KG1 (cell line): ENCODE data around the gene AACS.
"Not testable (repeated sequence)": the region's sequence is repeated elsewhere in the genome, so short reads cannot be mapped to it uniquely, and the experiment has no call there.

ENCODE experiments used
- DNase-seq: peaks from one replicate; lab custom pipeline; 2025; lab: John Stamatoyannopoulos, UW

AACS gene

DNA sequence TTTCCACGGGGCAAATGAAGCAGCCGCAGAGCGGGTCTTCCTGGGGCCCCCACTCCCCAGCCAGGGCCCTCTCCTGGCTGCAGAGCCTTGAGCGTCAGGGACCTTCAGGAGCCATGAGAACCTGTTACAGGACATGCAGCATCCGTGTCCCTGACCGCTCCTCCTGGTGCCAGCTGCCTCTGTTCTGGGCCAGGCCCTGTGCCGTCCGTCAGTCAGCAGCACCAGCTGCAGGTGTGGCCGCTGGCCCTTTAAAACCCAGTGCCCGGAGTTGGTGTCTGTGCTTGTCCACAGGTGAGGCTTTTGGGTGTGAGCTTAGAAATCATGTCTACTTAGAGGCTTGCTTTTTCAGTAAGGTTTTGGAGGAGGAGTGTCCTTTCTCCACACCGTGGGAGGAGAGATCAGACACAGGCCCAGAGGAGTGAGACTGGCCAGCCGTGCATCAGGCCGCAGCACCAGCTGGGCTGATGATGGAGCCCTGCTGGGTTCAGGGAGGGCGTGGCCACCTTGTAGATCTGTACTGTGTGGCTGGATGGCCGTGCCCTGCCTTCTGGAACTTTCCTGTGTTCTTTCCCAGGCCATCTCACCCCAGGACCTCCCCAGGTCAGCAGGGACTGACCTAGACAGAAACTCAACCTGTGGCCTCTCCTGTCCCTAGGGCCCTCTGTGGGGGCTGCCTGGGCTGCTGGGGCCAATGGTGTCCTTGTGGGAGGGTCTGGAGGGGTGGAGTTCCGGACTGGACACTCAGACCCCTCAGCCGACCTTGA lies 27.1 kb downstream of the AACS start:
- no peak for DNase-seq

GRCh38 chr12:125092872-125093680 lies 27.8 kb downstream of the AACS start:
- no peak for DNase-seq

DNA sequence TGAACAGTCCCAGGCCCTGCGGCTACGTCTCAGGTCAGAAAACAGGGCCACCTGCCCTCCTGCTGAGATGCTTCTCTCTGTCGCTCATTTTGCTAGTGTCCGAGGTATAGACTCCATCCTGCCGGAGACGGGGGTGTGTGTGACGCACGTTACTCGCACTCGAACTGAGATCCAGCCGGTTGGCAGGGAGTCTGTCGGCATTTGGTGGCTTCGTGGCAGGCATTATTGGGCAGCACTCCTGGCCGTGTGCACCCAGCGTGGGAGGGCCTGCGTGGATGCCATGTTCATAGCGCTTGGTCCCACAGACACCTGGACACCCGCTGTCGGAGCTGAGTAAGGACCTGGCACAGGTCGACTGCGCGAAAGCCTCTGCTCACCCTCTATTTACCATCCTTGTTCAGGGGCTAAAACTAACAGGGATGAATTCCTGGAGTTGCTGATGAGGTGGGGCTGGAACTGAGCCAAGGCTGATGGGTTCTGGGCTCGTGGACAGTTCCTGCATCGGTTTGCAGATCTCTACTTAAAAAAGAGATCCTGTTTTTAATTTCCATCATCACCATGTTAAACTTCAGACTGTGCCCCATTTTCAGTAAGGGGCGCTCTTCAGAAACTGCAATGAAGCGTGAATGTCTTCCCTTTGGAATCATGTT lies 28.6 kb downstream of the AACS start:
- DNase-seq, result no peak

- DNase-seq, result no peak
Measured at GRCh38 chr12:125096894-125097293, 31.7 kb downstream of the AACS start.

DNA sequence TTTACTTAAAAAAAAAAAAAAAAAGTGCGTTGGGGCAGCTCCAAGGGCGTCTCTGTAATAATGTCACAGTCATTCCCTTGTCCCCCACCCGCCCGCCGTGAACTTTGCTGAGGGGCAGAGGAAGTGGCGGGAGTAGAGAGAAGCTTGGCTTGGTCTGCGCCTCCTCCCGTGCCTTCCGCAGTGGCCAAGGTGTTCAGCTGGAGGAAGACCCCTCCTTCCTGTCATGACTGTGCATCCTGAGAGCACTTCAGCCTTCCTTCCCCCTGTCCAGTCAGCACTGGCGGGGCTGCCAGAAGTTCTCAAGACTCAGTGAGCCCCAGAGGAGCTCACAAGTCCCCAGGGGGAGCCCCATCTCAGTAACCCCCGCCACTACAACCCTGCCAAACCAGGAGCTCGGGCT lies 32.2 kb downstream of the AACS start:
- DNase-seq, result peak; percentile 10

DNA sequence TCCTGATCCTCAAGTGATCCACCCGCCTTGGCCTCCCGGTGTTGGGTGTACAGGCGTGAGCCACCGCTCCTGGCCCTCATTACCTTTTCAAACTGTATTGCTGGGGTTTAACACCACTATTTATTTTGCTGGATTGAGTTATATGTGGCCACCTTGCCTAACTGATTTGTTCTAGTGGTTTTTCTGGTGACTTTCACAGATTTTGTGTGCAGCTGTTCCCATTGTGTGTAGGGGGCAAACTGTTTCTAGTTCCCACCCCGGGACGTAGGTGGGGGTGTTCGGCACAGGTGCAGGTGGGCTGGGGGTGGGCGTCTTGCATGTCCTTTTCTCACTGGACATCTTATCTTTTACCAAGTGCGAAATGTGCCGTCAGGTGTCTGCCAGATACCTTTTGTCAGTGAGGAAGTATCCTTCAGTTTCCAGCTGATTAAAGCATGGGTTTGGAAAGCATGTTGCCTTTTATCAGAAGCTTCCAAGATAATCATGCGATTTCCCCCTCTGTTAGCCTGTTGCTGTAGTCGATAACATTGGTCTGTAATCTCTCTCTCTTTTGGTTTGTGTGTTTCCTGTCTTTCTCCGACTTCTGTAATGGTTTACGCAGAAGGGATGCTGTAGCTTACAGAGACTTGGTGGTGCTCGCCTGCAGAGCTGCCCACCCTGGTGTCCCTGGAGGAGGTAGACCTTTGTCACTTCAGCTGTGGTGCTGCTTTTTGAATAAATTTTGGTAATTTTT lies 33.6 kb downstream of the AACS start:
- DNase-seq, result no peak

DNA sequence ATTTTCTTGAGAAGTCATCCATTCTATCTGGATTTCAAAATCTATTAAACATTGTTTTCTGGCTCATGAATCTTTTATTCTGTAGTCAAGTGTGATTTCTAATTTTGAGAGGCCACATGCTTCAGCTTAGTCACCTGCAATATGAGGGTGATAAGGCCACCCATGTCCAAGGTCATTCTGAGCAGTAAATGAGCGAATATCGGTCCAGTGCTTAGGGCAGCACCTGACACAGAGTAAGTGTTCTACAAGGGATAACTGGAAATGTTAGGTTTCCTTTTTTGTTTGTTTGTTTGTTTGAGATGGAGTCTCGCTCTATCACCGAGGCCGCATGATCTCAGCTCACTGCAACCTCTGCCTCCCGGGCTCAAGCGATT lies 34.2 kb downstream of the AACS start:
- DNase-seq, result no peak

GRCh38 chr12:125100551-125101434 lies 35.6 kb downstream of the AACS start:
- no peak for DNase-seq

- DNase-seq, result no peak
Measured at GRCh38 chr12:125104982-125105381, 39.7 kb downstream of the AACS start.

DNA sequence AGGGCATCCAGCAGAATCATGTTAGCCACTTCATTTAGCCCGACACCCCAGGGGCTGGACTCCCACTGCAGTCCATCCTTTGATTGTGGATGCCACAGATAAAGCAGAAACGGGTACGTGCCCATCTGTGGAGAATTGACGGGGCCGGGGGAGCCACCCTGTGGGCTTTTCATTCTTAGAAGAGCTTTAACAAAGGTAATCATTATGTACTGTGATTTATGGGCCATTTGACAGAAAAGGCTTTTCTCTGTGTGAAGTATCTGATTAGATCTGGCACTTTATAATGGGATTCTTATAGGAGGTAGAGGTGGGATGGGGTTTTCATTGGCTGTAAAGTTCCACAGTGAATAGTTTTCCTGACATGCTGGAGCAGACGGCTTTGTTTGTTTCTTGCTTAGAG lies 40.4 kb downstream of the AACS start:
- no peak for DNase-seq

- DNase-seq, result no peak
Measured at GRCh38 chr12:125110641-125111360, 45.6 kb downstream of the AACS start.

DNA sequence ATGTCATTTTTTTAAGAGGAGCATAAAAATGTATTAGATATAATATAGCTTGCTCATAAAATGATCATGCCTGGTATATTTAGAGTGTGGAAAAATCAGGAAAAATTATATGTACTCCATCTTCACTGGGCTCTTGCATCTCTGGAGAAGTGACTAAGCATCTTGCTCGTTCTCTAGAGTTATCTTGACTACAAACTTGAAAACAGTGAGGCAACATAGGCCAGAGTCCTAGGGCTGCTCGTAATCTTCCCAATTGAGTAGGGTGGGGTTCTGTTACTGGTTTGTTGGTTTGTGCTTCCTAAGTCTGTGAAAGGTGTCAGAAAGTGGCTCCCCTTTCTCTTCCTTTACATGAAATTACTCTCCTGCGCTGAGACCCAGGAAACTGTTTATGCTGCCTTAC lies 46.2 kb downstream of the AACS start:
- DNase-seq, result no peak

GRCh38 chr12:125112614-125113013 lies 47.4 kb downstream of the AACS start:
- DNase-seq, result not testable (repeated sequence)

DNA sequence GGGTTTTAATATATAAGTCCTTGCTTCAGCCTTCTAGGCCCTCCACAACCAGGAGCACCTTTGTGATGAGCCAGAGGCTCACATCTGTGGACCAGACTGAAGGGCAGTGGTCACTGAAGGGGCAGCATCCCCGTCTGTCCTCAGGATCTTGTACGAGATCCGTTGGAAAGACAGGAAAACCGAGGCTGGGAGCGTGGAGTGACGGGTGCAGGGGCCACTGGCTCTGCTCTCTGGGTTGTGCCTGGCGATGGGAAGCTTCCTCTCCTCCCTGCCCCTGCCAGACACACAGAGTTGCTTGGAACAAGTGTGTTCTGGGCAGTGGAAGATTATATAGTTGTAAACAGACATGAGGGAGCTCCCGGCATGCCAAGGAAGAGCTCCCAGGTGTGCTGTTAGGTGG lies 48.0 kb downstream of the AACS start:
- DNase-seq, result no peak

GRCh38 chr12:125113789-125114188 lies 48.6 kb downstream of the AACS start:
- DNase-seq, result no peak

DNA sequence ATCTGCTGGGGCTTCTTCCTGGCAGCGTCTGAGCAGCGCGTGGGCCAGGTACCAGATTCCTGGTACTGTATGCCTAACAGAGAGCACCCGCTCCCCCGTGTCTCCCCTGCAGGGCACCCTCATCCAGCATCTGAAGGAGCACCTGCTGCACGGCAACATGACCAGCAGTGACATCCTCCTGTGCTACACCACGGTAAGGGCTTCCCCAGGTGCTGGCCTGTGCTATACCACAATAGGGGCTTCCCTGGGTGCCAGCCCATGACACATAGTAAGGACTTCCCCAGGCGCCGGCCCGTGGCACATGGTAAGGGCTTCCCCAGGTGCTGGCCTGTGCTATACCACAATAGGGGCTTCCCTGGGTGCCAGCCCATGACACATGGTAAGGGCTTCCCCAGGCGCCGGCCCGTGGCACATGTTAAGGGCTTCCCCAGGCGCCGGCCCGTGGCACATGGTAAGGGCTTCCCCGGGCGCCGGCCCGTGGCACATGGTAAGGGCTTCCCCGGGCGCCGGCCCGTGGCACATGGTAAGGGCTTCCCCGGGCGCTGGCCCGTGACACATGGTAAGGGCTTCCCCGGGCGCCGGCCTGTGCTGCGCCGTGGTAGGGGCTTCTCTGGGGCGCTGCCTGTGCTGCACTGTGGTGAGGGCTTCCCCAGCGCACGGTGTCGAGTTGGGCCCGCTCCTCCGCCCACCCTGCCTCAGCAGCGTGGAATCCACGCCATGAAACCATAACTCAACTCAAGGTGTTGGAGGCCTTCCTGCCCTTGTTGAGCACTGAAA lies 49.3 kb downstream of the AACS start:
- no peak for DNase-seq

GRCh38 chr12:125120566-125120965 lies 55.3 kb downstream of the AACS start:
- DNase-seq, result no peak

GRCh38 chr12:125121106-125121505 lies 55.9 kb downstream of the AACS start:
- no peak for DNase-seq

- no peak for DNase-seq
Measured at GRCh38 chr12:125122668-125123067, 57.4 kb downstream of the AACS start.
